ENCODE results near the gene NFIC. TPM values are rescaled to one million over a fixed set of nuclear protein-coding genes. Genes with fewer than 3 reads are reported as not detected.

Gene NFIC
- total and polyA plus RNA-seq, 10 of the 15 experiments (the other 5 are each of a cell fraction or from before 2014, with no cell fraction given), result 0.71 to 53.5 (median 10.2) TPM

- no peak for TF ChIP-seq SMARCA5 (IDR thresholded peaks at IDR 0.05)
- no peak for TF ChIP-seq MAX (IDR thresholded peaks at IDR 0.05; ENCODE audit: low read depth, low read length)
- no peak for TF ChIP-seq SREBF1 (IDR thresholded peaks at IDR 0.05; ENCODE audit: low read length)
- TF ChIP-seq SIX5 (IDR thresholded peaks at IDR 0.05; ENCODE audit: low read depth, low read length, severe bottlenecking), result no peak
- no peak for TF ChIP-seq E2F4 (IDR thresholded peaks at IDR 0.05; ENCODE audit: low read depth, low read length)
- no peak for TF ChIP-seq NRF1 (conservative IDR thresholded peaks at IDR 0.05; ENCODE audit: low read depth, low read length)
- no peak for TF ChIP-seq SMC3 (IDR thresholded peaks at IDR 0.05; ENCODE audit: borderline replicate concordance, low read length)
- TF ChIP-seq MYB (IDR thresholded peaks at IDR 0.05; ENCODE audit: borderline replicate concordance, low read depth, low read length), result no peak
- no peak for TF ChIP-seq ZNF274 (IDR thresholded peaks at IDR 0.05; ENCODE audit: insufficient read depth, insufficient read length)
- no peak for TF ChIP-seq TCF3 (IDR thresholded peaks at IDR 0.05; ENCODE audit: borderline replicate concordance, insufficient read depth, low read depth, low read length)
- no peak for TF ChIP-seq SIN3A (IDR thresholded peaks at IDR 0.05; ENCODE audit: low read depth, low read length)
- no peak for TF ChIP-seq FOS (IDR thresholded peaks at IDR 0.05; ENCODE audit: borderline replicate concordance, extremely low read depth, insufficient read length)
- no peak for TF ChIP-seq ZNF592 (IDR thresholded peaks at IDR 0.05)
- TF ChIP-seq BCL11A (IDR thresholded peaks at IDR 0.05; ENCODE audit: low read depth, low read length), result no peak
- Histone ChIP-seq H3K9me3 (replicated peaks; ENCODE audit: control insufficient read depth, insufficient read depth, low read length) (no peaks in the 10 kb centered on the region), H4K20me1 (ENCODE audit: control insufficient read depth, insufficient read depth) (peaks cover 5% of the 10 kb centered on the region; the same call in 1 of the 2 replicates), H3K27ac (ENCODE audit: control insufficient read depth, insufficient read depth) (no peak overlapping the region), H2AFZ (ENCODE audit: control insufficient read depth, low read depth, low read length) (no peak overlapping the region), H3K79me2 (ENCODE audit: control insufficient read depth, insufficient read depth, low read length) (peaks cover 48% of the 10 kb centered on the region), H3K27me3 (replicated peaks in 1 of 2; ENCODE audit: control insufficient read depth in 2 of 2, insufficient read depth in 2 of 2, low read length in 1 of 2) (no peaks in the 10 kb centered on the region), H3K4me3 (no peak overlapping the region), H3K4me2 (ENCODE audit: control insufficient read depth, insufficient read depth) (no peak overlapping the region), H3K4me1 (ENCODE audit: control insufficient read depth, insufficient read depth, low read length) (no peaks in the 10 kb centered on the region; the same call in 1 of the 2 replicates), H3K9ac (ENCODE audit: control insufficient read depth, insufficient read depth, low read length) (no peak overlapping the region), H3K36me3 (ENCODE audit: control insufficient read depth in 2 of 2, insufficient read depth in 2 of 2, low read length in 1 of 2) (peaks cover 0 to 22% of the 10 kb centered on the region in 2 experiments; a peak in 3 of 4 replicates)
- ATAC-seq (no peak), DNase-seq (ENCODE audit: low read depth, low spot score) (no peak), FAIRE-seq (no peak)
- in situ Hi-C loops (cut with MboI) (no loop called here), intact Hi-C loops (cut with micrococcal nuclease; ENCODE audit: unreplicated experiment) (no loop called here)
- BruUV-seq (replicated peaks), result no TSS peak
- ChIA-PET CTCF (no interaction called here), SMC1A (ENCODE audit: uncharacterized antibody, unreplicated experiment) (no interaction called here), RAD21 (ENCODE audit: unreplicated experiment) (no interaction called here), POLR2A (no interaction called here)
- 97% methylated on average over 53 of the region's 59 CpGs for WGBS (ENCODE audit: insufficient coverage, insufficient replicate concordance, low lambda C conversion rate, missing lambda C conversion rate)
Observed at GRCh38 chr19:3381701-3382372, 15.5 kb downstream of the NFIC start.
